Stimulated activated naive CD8-positive, alpha-beta T cell treated with anti-CD3 and anti-CD28 coated beads, Interleukin-15, amount 100 ng/mL, for 72 hours (primary cell): ENCODE results near the gene DHX34.
"Not testable (repeated sequence)": the region's sequence is repeated elsewhere in the genome, so short reads cannot be mapped to it uniquely, and the experiment has no call there.

Source experiments
- ATAC-seq: fragments of 150-1000 bp; cut with Tn5 transposase; 2 replicates; pipeline ENCODE4 v1.10.0; 2021; ENCODE audit warnings: mild to moderate bottlenecking, moderate library complexity
- DNase-seq, 2 donors: peaks; one replicate each; pipeline ENCODE4 v3.0.0; 2021 to 2022
- H3K27ac Mint-ChIP-seq, 2 donors: one replicate each; pipeline ENCODE4 v1.8.0; 2022; ENCODE audit warnings: mild to moderate bottlenecking in 2 of 2, mixed read lengths in 2 of 2, moderate library complexity in 2 of 2
- H3K27me3 Mint-ChIP-seq: one replicate; pipeline ENCODE4 v1.8.0; 2022; ENCODE audit warnings: mixed read lengths
- H3K4me1 Mint-ChIP-seq: one replicate; pipeline ENCODE4 v1.8.0; 2022; ENCODE audit warnings: mild to moderate bottlenecking, mixed read lengths
- H3K4me3 Mint-ChIP-seq, 2 donors: one replicate each; pipeline ENCODE4 v1.8.0; 2022; ENCODE audit warnings: mild to moderate bottlenecking in 2 of 2, mixed read lengths in 2 of 2, moderate library complexity in 1 of 2
- H3K9me3 Mint-ChIP-seq, 2 donors: one replicate each; pipeline ENCODE4 v1.8.0; 2022; ENCODE audit warnings: mixed read lengths in 2 of 2

DHX34 gene

DNA sequence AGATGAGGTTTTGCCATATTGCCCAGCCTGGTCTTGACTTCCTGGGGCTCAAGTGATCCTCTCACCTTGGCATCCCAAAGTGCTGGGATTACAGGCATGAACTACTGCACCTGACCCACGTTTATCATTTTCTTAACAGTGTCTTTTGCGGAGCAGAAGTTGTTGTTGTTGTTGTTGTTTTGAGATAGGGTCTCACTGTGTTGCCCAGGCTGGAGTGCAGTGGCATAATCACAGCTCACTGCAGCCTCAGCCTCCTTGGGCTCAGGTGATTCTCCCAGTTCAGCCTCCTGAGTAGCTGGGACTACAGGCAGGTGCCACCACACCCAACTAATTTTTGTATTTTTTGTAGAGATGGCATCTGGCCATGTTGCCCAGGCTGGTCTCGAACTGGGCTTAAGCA, 38.5 kb downstream of the DHX34 start:
- peaks cover 15% of the 10 kb centered on the region for H3K4me1 Mint-ChIP-seq
- H3K27ac Mint-ChIP-seq, H3K4me3 Mint-ChIP-seq, ATAC-seq, H3K27me3 Mint-ChIP-seq, DNase-seq, H3K9me3 Mint-ChIP-seq: not testable (repeated sequence)

DNA sequence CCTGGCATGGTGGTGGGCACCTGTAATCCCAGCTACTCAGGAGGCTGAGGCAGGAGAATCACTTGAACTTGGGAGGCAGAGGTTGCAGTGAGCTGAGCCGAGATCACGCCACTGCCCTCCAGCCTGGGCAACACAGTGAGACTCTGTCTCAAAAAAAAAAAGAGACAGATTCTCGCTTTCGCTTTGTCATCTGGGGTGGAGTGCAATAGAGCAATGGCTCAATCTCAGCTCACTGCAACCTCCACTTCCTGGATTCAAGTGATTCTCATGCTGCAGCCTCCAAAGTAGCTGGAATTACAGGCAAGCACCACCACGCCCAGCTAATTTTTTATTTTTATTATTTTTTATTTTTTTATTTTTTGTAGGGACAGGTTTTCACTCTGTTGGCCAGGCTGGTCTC, 39.6 kb downstream of the DHX34 start:
- ATAC-seq, H3K27ac Mint-ChIP-seq, H3K4me3 Mint-ChIP-seq: not testable (repeated sequence)

GRCh38 chr19:47389150-47389556, 40.0 kb downstream of the DHX34 start:
- ATAC-seq = no peak
- Mint-ChIP-seq H3K9me3 (no peaks in the 10 kb centered on the region), H3K4me1 (peaks cover 5% of the 10 kb centered on the region), H3K4me3 (no peak overlapping the region), H3K27ac (no peak overlapping the region), H3K27me3 (peaks cover 17% of the 10 kb centered on the region)
- DNase-seq = no peak

More for the DNA sequence above, 39.6 kb downstream of the DHX34 start:
- not testable (repeated sequence) for H3K4me1 Mint-ChIP-seq, H3K9me3 Mint-ChIP-seq, DNase-seq
- peaks cover 13% of the 10 kb centered on the region for H3K27me3 Mint-ChIP-seq

- ATAC-seq (no peak), DNase-seq (no peak)
- H3K4me1 Mint-ChIP-seq = peaks cover 5% of the 10 kb centered on the region
- peaks cover 22% of the 10 kb centered on the region for H3K27me3 Mint-ChIP-seq
- no peak overlapping the region for H3K27ac Mint-ChIP-seq
- no peak overlapping the region for H3K4me3 Mint-ChIP-seq
- H3K9me3 Mint-ChIP-seq = no peaks in the 10 kb centered on the region
These were observed 41.7 kb downstream of the DHX34 start for GRCh38 chr19:47390533-47391488.

GRCh38 chr19:47391510-47392223, 42.6 kb downstream of the DHX34 start:
- ATAC-seq (peak; percentile 84), DNase-seq (peak; percentile 76 to 78)
- Mint-ChIP-seq H3K4me1 (peaks cover 5% of the 10 kb centered on the region), H3K27me3 (peaks cover 22% of the 10 kb centered on the region), H3K27ac (no peak overlapping the region), H3K9me3 (no peaks in the 10 kb centered on the region), H3K4me3 (no peak overlapping the region)

GRCh38 chr19:47398707-47399597, 49.8 kb downstream of the DHX34 start:
- H3K27ac Mint-ChIP-seq = no peak overlapping the region
- DNase-seq (no peak), ATAC-seq (no peak)
- no peaks in the 10 kb centered on the region for H3K4me1 Mint-ChIP-seq
- no peak overlapping the region for H3K4me3 Mint-ChIP-seq
- no peaks in the 10 kb centered on the region for H3K9me3 Mint-ChIP-seq
- H3K27me3 Mint-ChIP-seq = peaks cover 31% of the 10 kb centered on the region

DNA sequence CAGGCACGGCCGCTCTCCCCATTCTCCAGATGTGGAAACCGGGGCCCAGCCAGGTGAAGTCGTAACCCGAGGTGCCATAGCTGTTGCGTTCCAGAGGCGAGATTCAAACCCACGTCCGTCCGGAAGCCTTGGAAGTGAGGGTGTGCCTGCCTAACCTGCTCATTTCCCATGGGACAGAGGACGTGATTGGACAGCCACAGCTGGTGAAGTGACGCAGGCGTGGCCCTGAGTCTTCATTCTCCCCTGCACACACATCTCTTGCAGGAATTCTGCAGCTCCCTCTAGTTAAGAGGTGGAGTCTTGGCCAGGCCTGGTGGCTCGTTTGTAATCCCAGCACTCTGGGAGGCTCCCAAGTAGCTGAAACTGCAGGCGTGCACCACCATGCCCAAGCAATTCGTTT, 53.4 kb downstream of the DHX34 start:
- ATAC-seq = no peak
- Mint-ChIP-seq H3K4me3 (no peak overlapping the region), H3K4me1 (no peaks in the 10 kb centered on the region), H3K27ac (no peak overlapping the region), H3K27me3 (peaks cover 59% of the 10 kb centered on the region), H3K9me3 (no peaks in the 10 kb centered on the region)
- DNase-seq = no peak

- DNase-seq = no peak
- Mint-ChIP-seq H3K9me3 (no peaks in the 10 kb centered on the region), H3K4me3 (no peak overlapping the region), H3K4me1 (no peaks in the 10 kb centered on the region), H3K27ac (no peak overlapping the region), H3K27me3 (peaks cover 68% of the 10 kb centered on the region)
- no peak for ATAC-seq
These were observed 55.5 kb downstream of the DHX34 start for GRCh38 chr19:47404334-47405196.

DNA sequence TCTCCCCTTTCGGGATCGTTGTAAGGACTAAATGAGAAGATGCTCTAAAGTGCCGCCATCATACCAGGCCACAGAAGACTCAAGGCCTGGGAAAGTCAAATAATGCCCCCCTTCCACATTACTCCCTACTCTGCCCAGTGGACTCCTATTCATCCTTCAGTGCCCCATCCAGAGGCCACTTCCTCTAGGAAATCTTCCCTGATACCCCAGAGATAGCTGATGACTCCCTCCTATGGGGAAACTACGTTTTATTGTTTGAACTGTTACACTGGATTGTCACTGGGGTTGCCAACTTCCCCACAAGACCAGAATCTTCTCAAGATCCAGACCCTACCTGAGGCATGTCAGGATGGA, 56.1 kb downstream of the DHX34 start:
- no peak for DNase-seq
- Mint-ChIP-seq H3K4me1 (no peaks in the 10 kb centered on the region), H3K4me3 (no peak overlapping the region), H3K27ac (no peak overlapping the region), H3K27me3 (peaks cover 68% of the 10 kb centered on the region), H3K9me3 (no peaks in the 10 kb centered on the region)
- ATAC-seq = no peak

DNA sequence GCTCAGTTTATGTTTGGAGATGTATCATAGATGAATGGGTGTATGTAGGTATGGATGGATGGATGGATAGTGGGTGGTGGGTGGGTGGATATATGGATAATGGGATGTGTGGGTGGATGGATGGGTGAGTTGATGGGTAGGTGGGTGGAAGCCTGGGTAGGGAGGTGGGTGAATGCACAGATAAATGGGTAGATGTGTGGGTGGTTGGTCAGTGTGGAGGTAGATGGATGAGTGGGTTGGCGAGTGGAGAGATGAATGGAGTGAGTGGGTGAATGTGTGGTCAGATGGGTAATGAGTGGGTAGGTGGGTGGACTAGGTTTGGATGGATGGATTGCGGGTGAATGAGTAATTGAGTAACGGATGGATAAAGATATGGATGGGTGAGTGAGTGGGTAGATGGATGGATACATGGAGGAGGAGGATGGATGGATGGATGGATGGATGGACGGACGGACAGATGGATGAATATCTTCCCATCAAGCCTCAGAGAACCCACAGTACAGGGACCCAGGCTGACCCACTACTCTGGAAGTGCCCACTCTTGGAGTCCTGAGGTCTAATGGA, 56.8 kb downstream of the DHX34 start:
- no peaks in the 10 kb centered on the region for H3K4me1 Mint-ChIP-seq
- ATAC-seq = no peak
- H3K4me3 Mint-ChIP-seq = no peak overlapping the region
- no peak overlapping the region for H3K27ac Mint-ChIP-seq
- no peaks in the 10 kb centered on the region for H3K9me3 Mint-ChIP-seq
- no peak for DNase-seq
- H3K27me3 Mint-ChIP-seq = peaks cover 68% of the 10 kb centered on the region

DNA sequence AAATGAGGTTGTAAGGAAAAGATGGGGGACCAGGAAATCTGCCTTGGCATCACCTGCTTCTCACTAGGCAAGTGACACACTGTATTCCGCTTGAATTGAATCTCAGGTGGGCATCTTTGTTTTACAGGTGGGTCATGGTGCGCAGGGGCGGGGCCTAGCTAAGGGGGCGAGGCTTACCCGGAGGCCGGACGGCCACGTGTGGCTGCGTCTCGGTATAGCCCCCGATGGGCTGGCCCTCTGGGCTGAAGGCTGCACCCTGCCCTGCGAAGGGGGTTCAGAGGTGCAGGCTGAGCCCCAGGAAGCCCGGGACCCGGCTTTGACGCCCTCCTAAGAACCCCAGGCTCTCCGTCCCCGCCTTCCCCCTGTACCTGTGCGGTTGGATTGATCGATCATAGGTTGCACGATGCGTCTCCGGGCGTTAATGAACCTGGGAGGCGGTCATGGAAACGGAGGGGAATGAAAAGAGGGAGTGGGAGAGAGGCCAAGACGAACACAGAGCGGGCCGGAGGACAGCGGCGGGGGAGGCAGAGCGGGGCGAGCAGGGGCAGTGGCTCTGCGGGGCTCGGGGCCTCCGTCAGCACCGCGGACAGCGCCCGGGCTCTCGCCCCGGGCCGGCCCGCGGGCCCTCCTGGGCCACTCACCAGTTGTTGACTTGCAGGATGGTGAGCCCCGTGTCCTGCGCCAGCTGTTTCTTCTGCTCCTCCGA, 57.7 kb downstream of the DHX34 start:
- no peak for DNase-seq
- H3K4me1 Mint-ChIP-seq = no peaks in the 10 kb centered on the region
- ATAC-seq = no peak
- H3K4me3 Mint-ChIP-seq = no peak overlapping the region
- H3K27me3 Mint-ChIP-seq = peaks cover 68% of the 10 kb centered on the region
- no peaks in the 10 kb centered on the region for H3K9me3 Mint-ChIP-seq
- H3K27ac Mint-ChIP-seq = no peak overlapping the region

DNA sequence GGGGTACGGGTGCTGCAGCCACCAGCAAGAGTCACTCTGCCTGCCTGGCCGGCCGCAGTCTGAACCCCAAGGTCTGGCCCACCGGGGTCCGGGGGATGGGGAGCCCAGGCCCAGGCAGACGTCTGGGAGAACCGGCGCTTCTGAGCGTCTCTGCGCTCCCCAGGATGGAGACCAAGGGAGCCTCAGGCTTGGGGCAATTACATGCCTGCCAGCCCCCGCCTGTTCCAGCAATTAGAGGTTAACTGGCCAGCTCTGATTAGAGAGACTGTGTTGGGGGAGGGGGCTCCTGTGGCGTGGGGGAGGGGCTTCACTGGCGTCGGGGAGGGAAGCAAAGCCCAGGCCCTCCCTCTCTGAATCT, 58.3 kb downstream of the DHX34 start:
- H3K4me3 Mint-ChIP-seq = no peak overlapping the region

GRCh38 chr19:47408156-47408938, 59.2 kb downstream of the DHX34 start:
- peaks cover 67% of the 10 kb centered on the region for H3K27me3 Mint-ChIP-seq
- no peaks in the 10 kb centered on the region for H3K4me1 Mint-ChIP-seq
- no peak for DNase-seq
- H3K9me3 Mint-ChIP-seq = no peaks in the 10 kb centered on the region
- H3K27ac Mint-ChIP-seq = no peak overlapping the region
- H3K4me3 Mint-ChIP-seq = no peak overlapping the region
- no peak for ATAC-seq

More for the DNA sequence above, 58.3 kb downstream of the DHX34 start:
- DNase-seq (no peak), ATAC-seq (no peak)
- H3K27ac Mint-ChIP-seq = no peak overlapping the region
- no peaks in the 10 kb centered on the region for H3K9me3 Mint-ChIP-seq
- H3K4me1 Mint-ChIP-seq = no peaks in the 10 kb centered on the region
- H3K27me3 Mint-ChIP-seq = peaks cover 68% of the 10 kb centered on the region
